Endothelial cell (in vitro differentiated cells): ENCODE results near the gene SLC31A1. TPM values are rescaled to one million over a fixed set of nuclear protein-coding genes. Genes with fewer than 3 reads are reported as not detected.

Experiments used
- DNase-seq: peaks from one replicate; pipeline ENCODE4 v3.0.0; 2021; ENCODE audit warnings: low spot score
- H3K27ac Mint-ChIP-seq: one replicate; pipeline ENCODE4 v1.8.0; 2021; ENCODE audit warnings: mixed read lengths, inconsistent platforms; ENCODE audit not compliant: unreplicated experiment
- H3K27me3 Mint-ChIP-seq: one replicate; pipeline ENCODE4 v1.8.0; 2021; ENCODE audit warnings: mild to moderate bottlenecking, moderate library complexity, mixed read lengths, inconsistent platforms; ENCODE audit not compliant: unreplicated experiment
- H3K36me3 Mint-ChIP-seq: one replicate; pipeline ENCODE4 v1.8.0; 2021; ENCODE audit warnings: mild to moderate bottlenecking, low read depth, mixed read lengths, inconsistent platforms; ENCODE audit not compliant: unreplicated experiment
- H3K4me1 Mint-ChIP-seq: one replicate; pipeline ENCODE4 v1.8.0; 2021; ENCODE audit warnings: mild to moderate bottlenecking, mixed read lengths, inconsistent platforms; ENCODE audit not compliant: unreplicated experiment
- H3K4me3 Mint-ChIP-seq: one replicate; pipeline ENCODE4 v1.8.0; 2021; ENCODE audit warnings: mild to moderate bottlenecking, mixed read lengths, inconsistent platforms; ENCODE audit not compliant: unreplicated experiment
- H3K9me3 Mint-ChIP-seq: one replicate; pipeline ENCODE4 v1.8.0; 2021; ENCODE audit warnings: mixed read lengths, inconsistent platforms; ENCODE audit not compliant: unreplicated experiment
- total RNA-seq: library from RNA; stranded (reverse); fragmentation: NEBNext Ultra II Directional; extraction: Animal tissue kit (Norgen Biotek cat#: 25700); gene quantifications from one replicate; pipeline ENCODE4 v1.2.1, GENCODE V29; 2021; ENCODE audit not compliant: unreplicated experiment
- TF ChIP-seq, protein P1 (sequence below): fragments of 200-600 bp; sonication (generic); IDR thresholded peaks from one replicate; pipeline ENCODE4 v1.5.0; 2021; ENCODE audit warnings: antibody characterized with exemption; ENCODE audit not compliant: unreplicated experiment

SLC31A1 gene
- total RNA-seq, 1 donor from 2014 or later = 23.2 TPM

GRCh38 chr9:113257863-113258262, 36.5 kb downstream of the SLC31A1 start:
- no peaks in the 10 kb centered on the region for H3K4me1 Mint-ChIP-seq
- no peak overlapping the region for H3K27ac Mint-ChIP-seq
- H3K9me3 Mint-ChIP-seq = no peaks in the 10 kb centered on the region
- H3K36me3 Mint-ChIP-seq = peaks cover 2% of the 10 kb centered on the region
- H3K4me3 Mint-ChIP-seq = no peak overlapping the region
- TF ChIP-seq, protein P1, sequence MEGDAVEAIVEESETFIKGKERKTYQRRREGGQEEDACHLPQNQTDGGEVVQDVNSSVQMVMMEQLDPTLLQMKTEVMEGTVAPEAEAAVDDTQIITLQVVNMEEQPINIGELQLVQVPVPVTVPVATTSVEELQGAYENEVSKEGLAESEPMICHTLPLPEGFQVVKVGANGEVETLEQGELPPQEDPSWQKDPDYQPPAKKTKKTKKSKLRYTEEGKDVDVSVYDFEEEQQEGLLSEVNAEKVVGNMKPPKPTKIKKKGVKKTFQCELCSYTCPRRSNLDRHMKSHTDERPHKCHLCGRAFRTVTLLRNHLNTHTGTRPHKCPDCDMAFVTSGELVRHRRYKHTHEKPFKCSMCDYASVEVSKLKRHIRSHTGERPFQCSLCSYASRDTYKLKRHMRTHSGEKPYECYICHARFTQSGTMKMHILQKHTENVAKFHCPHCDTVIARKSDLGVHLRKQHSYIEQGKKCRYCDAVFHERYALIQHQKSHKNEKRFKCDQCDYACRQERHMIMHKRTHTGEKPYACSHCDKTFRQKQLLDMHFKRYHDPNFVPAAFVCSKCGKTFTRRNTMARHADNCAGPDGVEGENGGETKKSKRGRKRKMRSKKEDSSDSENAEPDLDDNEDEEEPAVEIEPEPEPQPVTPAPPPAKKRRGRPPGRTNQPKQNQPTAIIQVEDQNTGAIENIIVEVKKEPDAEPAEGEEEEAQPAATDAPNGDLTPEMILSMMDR = no peak
- peaks cover 5% of the 10 kb centered on the region for H3K27me3 Mint-ChIP-seq
- no peak for DNase-seq

DNA sequence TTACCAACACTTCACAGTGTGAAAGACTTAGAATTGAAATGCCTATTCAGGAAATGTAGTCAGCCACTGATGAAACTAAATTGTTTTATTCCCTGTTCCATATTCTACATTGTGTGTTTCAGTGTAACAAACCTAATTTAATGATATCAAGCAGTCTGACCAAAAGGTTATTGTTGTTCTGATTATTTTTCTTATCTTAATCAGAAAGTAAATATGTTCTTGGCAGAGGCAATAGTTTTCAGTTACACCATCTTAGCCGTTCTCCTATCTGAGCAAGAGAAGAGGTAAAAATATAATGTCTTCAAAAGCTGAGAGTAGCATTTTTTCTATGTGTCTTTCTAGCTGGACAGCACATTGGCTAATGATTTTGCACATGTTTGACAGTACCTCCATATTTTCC, 36.9 kb downstream of the SLC31A1 start:
- DNase-seq = no peak
- TF ChIP-seq, protein P1 = no peak
- H3K27ac Mint-ChIP-seq = no peak overlapping the region
- peaks cover 5% of the 10 kb centered on the region for H3K27me3 Mint-ChIP-seq
- H3K36me3 Mint-ChIP-seq = peaks cover 2% of the 10 kb centered on the region
- H3K4me3 Mint-ChIP-seq = no peak overlapping the region
- no peaks in the 10 kb centered on the region for H3K4me1 Mint-ChIP-seq
- no peaks in the 10 kb centered on the region for H3K9me3 Mint-ChIP-seq

DNA sequence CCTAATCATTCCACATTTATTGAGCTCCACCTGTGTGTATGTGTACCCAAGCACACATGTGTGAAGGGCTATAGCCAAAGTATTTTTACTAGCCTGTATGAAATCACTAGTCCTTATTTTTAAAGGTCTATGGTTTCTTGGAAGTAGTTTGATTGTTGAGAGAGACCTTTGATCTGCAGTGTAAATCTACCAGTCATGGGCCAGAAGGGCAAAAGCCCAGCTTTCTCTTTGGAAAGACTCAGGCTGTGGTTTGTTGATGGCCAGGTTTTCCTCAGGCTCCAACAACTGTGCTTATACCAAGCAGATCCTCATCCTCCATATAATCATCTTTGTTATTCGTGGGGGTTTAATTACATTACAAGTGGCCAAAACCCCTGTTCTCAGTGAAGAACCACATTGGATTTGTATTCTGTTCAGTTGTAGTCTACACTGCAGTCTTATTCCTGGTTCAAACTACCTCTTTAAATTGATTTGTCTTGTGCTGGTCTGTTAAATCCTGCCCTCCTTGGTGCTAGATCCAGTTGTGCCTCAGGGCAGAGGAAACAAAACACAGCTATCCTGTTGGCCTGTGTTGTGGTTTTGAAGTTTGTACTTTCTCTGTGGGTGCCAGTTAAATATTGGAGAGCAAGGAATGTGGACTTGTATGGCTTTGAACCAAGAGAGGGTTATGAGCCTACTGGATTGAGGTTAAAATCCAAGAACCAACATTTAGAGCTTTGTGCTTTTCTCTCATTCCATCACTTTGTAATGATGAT, 40.8 kb downstream of the SLC31A1 start:
- H3K4me3 Mint-ChIP-seq = no peak overlapping the region
- H3K27ac Mint-ChIP-seq = no peak overlapping the region
- no peak for DNase-seq
- no peaks in the 10 kb centered on the region for H3K4me1 Mint-ChIP-seq
- H3K36me3 Mint-ChIP-seq = peaks cover 11% of the 10 kb centered on the region
- TF ChIP-seq, protein P1 = no peak
- no peaks in the 10 kb centered on the region for H3K9me3 Mint-ChIP-seq
- H3K27me3 Mint-ChIP-seq = peaks cover 5% of the 10 kb centered on the region

DNA sequence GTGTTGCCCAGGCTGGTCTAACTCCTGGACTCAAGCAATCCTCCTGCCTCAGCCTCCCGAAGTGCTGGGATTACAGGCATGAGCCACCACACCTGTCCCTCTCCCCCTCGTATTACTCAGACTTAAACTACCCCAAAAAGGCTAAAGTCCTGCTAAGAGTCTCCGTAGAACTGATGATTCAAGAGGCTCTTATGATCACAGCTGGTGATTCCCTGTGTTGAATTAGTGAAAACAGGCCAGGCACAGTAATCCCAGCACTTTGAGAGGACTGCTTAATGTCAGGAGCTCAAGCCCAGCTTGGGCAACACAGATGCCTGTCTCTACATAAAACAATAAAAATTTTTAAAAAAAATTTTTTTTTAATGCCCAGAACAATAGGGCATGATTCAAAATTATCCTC, 44.8 kb downstream of the SLC31A1 start:
- H3K4me1 Mint-ChIP-seq = no peaks in the 10 kb centered on the region
- H3K27me3 Mint-ChIP-seq = peaks cover 4% of the 10 kb centered on the region
- no peak overlapping the region for H3K27ac Mint-ChIP-seq
- no peak overlapping the region for H3K4me3 Mint-ChIP-seq
- H3K36me3 Mint-ChIP-seq = peaks cover 27% of the 10 kb centered on the region
- H3K9me3 Mint-ChIP-seq = no peaks in the 10 kb centered on the region
- TF ChIP-seq, protein P1 = no peak
- no peak for DNase-seq

- DNase-seq = no peak
- H3K27ac Mint-ChIP-seq = no peak overlapping the region
- TF ChIP-seq, protein P1 = no peak
- no peak overlapping the region for H3K4me3 Mint-ChIP-seq
- peaks cover 34% of the 10 kb centered on the region for H3K36me3 Mint-ChIP-seq
- no peaks in the 10 kb centered on the region for H3K27me3 Mint-ChIP-seq
- no peaks in the 10 kb centered on the region for H3K4me1 Mint-ChIP-seq
- H3K9me3 Mint-ChIP-seq = no peaks in the 10 kb centered on the region
Measured at GRCh38 chr9:113267911-113268566, 46.7 kb downstream of the SLC31A1 start.
